Measurements from ENCODE around the gene FADS3.
"Not testable (repeated sequence)": the region's sequence is repeated elsewhere in the genome, so short reads cannot be mapped to it uniquely, and the experiment has no call there.

The FADS3 gene

GRCh38 chr11:61885166-61885778 lies 6.1 kb downstream of the FADS3 start:
- TF ChIP-seq ZNF274 (IDR thresholded peaks at IDR 0.05; ENCODE audit: low read depth, low read length): no peak
- no peak overlapping the region for H3K4me3 ChIP-seq (ENCODE audit: low read length)

DNA sequence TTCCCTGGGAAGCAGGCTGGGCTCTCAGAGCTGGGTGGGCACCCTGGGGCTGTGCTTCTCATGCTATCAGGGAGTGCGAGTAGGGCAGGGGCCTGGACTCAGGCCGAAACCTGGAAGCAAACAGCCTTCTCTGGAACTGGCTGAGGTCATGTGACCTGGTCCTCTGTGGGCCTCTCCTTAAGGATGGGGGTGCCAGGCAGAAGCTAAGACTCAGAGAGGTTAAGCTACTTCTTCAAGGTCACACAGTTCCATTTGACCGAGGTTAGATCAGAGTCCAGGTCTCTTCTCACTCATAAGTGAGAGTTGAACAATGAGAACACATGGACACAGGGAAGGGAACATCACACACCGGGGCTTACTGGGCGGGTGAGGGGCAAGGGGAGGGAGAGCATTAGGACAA lies 7.4 kb downstream of the FADS3 start:
- no peak for TF ChIP-seq ZNF274 (IDR thresholded peaks at IDR 0.05; ENCODE audit: low read depth, low read length)

DNA sequence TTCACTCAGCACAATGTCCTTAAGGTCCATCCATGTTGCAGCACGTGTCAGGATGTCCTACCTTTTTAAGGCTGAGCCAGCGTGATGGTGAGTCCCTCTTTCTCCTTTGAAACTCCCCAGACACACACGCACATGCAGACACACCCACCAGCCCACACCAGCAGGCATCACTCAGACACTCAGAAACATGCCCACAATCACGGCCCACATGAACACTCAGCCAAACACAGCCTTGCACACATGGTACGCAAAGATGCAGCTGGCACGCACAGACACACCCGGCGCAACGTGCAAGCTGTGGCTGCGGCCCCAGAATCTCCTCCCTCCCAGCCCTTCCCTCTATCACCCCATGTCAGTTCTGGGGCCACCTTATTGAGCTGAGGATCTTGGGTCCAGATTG lies 8.0 kb downstream of the FADS3 start:
- TF ChIP-seq ZNF274 (IDR thresholded peaks at IDR 0.05; ENCODE audit: low read depth, low read length): no peak

More for the DNA sequence above, 7.4 kb downstream of the FADS3 start:
- no peak overlapping the region for H3K4me3 ChIP-seq (ENCODE audit: low read length)

GRCh38 chr11:61882879-61883278 lies 8.5 kb downstream of the FADS3 start:
- no peak overlapping the region for H3K4me3 ChIP-seq (ENCODE audit: low read length)
- TF ChIP-seq ZNF274 (IDR thresholded peaks at IDR 0.05; ENCODE audit: low read depth, low read length): no peak

More for the DNA sequence above, 8.0 kb downstream of the FADS3 start:
- no peak overlapping the region for H3K4me3 ChIP-seq (ENCODE audit: low read length)

DNA sequence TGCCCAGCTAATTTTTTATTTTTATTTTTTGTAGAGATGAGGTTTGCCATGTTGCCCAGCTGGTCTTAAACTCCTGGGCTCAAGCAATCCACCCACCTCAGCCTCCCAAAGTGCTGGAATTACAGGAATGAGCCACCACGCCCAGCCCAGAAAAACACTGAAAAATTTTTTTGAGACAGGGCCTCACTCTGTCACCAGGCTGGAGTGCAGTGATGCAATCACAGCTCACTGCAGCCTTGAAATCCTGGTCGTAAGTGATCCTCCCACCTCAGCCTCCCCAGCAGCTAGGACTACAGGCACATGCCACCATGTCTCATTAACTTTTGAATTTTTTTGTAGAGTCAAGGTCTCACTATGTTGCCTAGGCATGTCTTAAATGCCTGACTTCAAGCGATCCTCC lies 9.1 kb downstream of the FADS3 start:
- H3K4me3 ChIP-seq (ENCODE audit: low read length): not testable (repeated sequence)

- no peak overlapping the region for H3K4me3 ChIP-seq (ENCODE audit: low read length)
- no peak for TF ChIP-seq ZNF274 (IDR thresholded peaks at IDR 0.05; ENCODE audit: low read depth, low read length)
These were observed 9.9 kb downstream of the FADS3 start for GRCh38 chr11:61881397-61881796.

DNA sequence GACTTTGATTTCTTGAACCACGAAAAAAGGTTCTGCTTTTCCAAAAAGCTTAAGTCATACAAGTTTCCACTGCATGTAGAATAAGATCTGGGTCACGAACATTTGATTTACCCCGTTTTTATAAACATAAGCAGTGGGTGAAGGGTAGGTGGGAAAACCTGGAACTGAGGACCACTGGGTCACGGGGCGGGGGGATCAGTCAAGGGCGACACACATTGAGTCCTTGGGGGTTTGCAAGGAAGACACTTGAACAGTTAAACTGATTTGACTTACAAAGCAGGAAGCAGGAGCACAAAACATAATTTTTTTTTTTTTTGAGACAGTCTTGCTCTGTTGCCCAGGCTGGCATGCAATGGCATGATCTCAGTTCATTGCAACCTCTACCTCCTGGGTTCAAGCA lies 10.9 kb downstream of the FADS3 start:
- no peak overlapping the region; the same call in 1 of the 2 replicates for H3K4me3 ChIP-seq (ENCODE audit: low read length)

DNA sequence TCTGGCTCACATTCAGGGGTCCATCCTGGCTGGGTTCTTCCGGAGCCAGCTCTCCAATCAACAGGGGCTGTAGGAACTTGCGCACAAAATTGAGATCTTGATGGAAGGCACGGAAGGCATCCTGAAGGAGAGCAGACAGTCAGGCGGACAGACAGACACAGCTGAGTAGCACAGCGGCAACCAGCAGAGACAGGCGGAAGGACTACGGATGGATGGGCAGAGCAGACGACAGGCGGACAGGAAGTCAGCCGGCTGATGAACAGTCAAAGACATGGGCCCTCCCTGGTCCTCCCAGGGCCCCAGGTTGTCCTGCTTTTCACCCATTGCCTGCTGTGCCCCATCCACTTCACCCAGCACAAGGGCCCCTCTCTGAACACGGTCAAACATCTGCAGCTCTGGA lies 11.3 kb downstream of the FADS3 start:
- TF ChIP-seq ZNF274 (IDR thresholded peaks at IDR 0.05; ENCODE audit: low read depth, low read length): no peak
- no peak overlapping the region; the same call in 1 of the 2 replicates for H3K4me3 ChIP-seq (ENCODE audit: low read length)

More for the DNA sequence above, 10.9 kb downstream of the FADS3 start:
- no peak for TF ChIP-seq ZNF274 (IDR thresholded peaks at IDR 0.05; ENCODE audit: low read depth, low read length)

DNA sequence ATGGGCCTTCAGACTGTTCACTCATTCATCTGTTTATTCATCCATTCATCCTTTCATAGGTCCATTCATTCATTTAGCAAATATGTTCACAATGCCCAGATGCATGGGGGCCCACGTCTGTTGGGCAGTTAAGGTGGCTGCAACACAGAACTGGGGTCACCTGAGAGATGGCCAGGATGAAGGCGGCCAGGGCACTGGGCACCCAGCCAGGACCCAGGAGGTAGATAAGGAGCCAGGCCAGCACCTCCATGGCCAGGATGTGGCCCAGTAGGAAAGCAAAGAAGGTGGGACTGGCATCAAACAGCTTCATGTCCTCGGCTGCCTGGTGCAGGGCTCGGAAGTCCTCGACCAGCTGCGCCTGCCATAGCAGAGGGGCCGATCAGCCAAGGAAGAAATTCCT lies 12.2 kb downstream of the FADS3 start:
- no peak for TF ChIP-seq ZNF274 (IDR thresholded peaks at IDR 0.05; ENCODE audit: low read depth, low read length)
- H3K4me3 ChIP-seq (ENCODE audit: low read length): no peak overlapping the region

DNA sequence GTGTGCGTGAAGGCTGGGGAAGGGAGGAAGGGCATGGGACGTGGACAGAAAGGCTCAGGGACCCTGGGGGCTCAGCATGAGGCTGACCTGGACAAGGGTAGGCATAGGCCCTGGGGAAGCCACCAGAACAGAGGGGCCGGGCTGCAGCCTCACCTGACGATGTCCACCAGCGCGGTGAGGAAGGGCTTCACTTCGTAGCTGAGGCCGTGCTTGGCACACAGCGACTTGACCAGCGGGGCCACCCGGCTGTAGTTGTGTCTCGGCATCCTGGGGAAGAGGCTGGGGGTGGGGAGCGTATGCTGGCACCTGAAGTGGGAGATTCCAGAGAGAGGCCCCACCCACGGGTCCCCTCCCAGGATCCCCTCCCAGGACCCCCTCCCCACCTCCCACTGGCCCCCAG lies 15.6 kb downstream of the FADS3 start:
- TF ChIP-seq ZNF274 (IDR thresholded peaks at IDR 0.05; ENCODE audit: low read depth, low read length): no peak
- no peak overlapping the region for H3K4me3 ChIP-seq (ENCODE audit: low read length)

DNA sequence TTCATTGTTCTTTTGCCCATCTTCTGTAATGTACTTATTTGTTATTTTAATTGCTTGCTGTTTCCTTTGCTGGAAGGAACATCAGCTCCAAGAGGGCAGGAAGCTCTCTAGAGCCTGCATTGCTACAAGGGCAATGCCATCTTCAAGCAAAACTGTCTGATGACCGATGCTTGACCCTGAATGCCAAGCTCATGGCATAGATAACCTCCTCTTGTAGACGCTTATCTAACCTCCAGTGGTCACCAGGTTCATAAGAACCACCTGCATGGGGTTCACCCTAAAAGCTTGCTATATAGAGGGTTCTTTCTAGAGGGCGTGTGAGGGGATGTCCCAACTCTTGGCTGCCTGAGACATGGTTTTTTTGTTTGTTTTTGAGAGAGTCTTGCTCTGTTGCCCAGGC lies 16.5 kb downstream of the FADS3 start:
- no peak overlapping the region for H3K4me3 ChIP-seq (ENCODE audit: low read length)
- TF ChIP-seq ZNF274 (IDR thresholded peaks at IDR 0.05; ENCODE audit: low read depth, low read length): no peak

- no peak for TF ChIP-seq ZNF274 (IDR thresholded peaks at IDR 0.05; ENCODE audit: low read depth, low read length)
- H3K4me3 ChIP-seq (ENCODE audit: low read length): no peak overlapping the region
These were observed 17.0 kb downstream of the FADS3 start for GRCh38 chr11:61874377-61874809.

DNA sequence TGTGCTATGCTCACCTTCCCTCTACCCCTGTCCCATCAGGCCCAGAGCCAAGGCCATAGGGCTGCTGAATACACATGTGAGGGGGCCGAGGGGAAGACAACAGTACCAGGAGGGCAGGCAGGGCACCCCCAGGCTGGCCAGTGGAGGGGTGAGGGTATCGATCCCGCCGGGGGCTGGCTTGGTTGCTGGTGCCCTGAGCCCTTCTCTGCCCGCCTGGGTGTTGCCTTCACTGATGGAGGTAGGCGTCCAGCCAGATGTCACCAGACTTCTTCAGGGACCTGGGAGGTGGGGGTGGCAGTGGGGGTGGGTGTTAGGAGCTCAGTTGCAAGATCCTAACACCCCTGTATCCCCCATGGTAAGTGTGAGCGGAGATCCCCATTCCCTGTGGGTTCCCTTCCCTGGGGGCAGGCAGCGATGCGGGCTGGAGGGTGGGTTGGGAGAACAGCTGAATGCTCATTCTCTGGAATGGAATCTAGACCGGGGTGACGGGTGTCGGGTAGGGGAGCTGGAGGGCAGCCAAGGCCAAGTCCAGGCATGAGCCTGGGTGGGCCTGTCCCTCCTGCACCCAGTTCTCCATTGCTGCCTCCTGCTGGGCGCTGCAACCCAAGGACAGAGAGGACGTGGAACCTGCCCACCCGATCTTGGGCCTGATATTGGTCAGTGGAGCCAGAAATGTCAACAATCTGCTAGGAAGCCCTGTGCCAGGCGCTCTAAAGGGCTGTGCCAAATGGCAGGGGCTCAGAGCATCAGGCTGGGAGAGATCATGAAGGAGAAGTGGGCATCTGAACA lies 17.6 kb downstream of the FADS3 start:
- no peak overlapping the region for H3K4me3 ChIP-seq (ENCODE audit: low read length)
- TF ChIP-seq ZNF274 (IDR thresholded peaks at IDR 0.05; ENCODE audit: low read depth, low read length): no peak

- TF ChIP-seq ZNF274 (IDR thresholded peaks at IDR 0.05; ENCODE audit: low read depth, low read length): no peak
- no peak overlapping the region for H3K4me3 ChIP-seq (ENCODE audit: low read length)
These were observed 18.3 kb downstream of the FADS3 start for GRCh38 chr11:61872935-61873565.

- no peak overlapping the region for H3K4me3 ChIP-seq (ENCODE audit: low read length)
- no peak for TF ChIP-seq ZNF274 (IDR thresholded peaks at IDR 0.05; ENCODE audit: low read depth, low read length)
These were observed 20.2 kb downstream of the FADS3 start for GRCh38 chr11:61871158-61871597.

Data from GM08714 (cell line).